Kidney (tissue), 14 donors: ENCODE measurements around the gene GNA15. TPM values are rescaled to one million over a fixed set of nuclear protein-coding genes. Genes with fewer than 3 reads are reported as not detected.

ENCODE experiments used
- DNase-seq, 5 donors: peaks; one replicate each; pipeline ENCODE4 v3.0.0-alpha.2; 2013 to 2020
- FAIRE-seq: peaks from 2 replicates; lab custom pipeline; 2012; peaks lifted over from hg19 to GRCh38; lab: Jason Lieb, UNC
- H3K27ac ChIP-seq, 2 donors: one replicate each; pipeline ENCODE4 v1.7.0; 2013; ENCODE audit warnings: low read depth in 2 of 2, low read length in 2 of 2, inconsistent platforms in 1 of 2
- H3K27me3 ChIP-seq: one replicate; pipeline ENCODE4 v1.7.1; 2013; ENCODE audit warnings: low read length, inconsistent platforms; ENCODE audit not compliant: control insufficient read depth, insufficient read depth
- H3K36me3 ChIP-seq, 3 donors: one replicate each; pipeline versions ENCODE4 v1.7.0 to v1.7.1; 2013; ENCODE audit warnings: low read length in 3 of 3, control low read depth in 1 of 3, inconsistent platforms in 1 of 3; ENCODE audit not compliant: insufficient read depth in 3 of 3, control insufficient read depth in 2 of 3
- H3K4me1 ChIP-seq, 3 donors: one replicate each; pipeline versions ENCODE4 v1.7.0 to v1.7.1; 2013; ENCODE audit warnings: low read length in 3 of 3, inconsistent platforms in 1 of 3, low read depth in 1 of 3; ENCODE audit not compliant: control insufficient read depth in 2 of 3, insufficient read depth in 2 of 3
- H3K4me3 ChIP-seq, 3 donors: one replicate each; pipeline versions ENCODE4 v1.7.0 to v1.8.1; 2013; ENCODE audit warnings: low read length in 3 of 3, control low read depth in 1 of 3, inconsistent platforms in 1 of 3
- H3K9ac ChIP-seq, 3 donors: one replicate each; pipeline versions ENCODE4 v1.7.0 to v1.7.1; 2013; ENCODE audit warnings: low read length in 3 of 3, control low read depth in 1 of 3, inconsistent platforms in 1 of 3
- H3K9me3 ChIP-seq, 3 donors: one replicate each; pipeline versions ENCODE4 v1.7.0 to v1.7.1; 2013; ENCODE audit warnings: low read length in 3 of 3, control low read depth in 1 of 3, inconsistent platforms in 1 of 3; ENCODE audit not compliant: control insufficient read depth in 2 of 3, insufficient read depth in 1 of 3
- intact Hi-C: fragments of 100-400 bp; cut with DNase I; formaldehyde crosslinking; loops from one replicate; pipeline ENCODE4 v1.11.1; 2022
- polyA plus RNA-seq: library from polyadenylated mRNA; stranded (reverse); fragments of 350-450 nt; fragmentation: Illumina TruSeq; extraction: RNeasy Lipid Tissue Mini Kit (QIAGEN cat#74804); gene quantifications from one replicate; pipeline ENCODE4 v1.2.3, GENCODE V29; 2014; ENCODE audit warnings: low read depth, low replicate concordance; ENCODE audit not compliant: insufficient read depth
- total RNA-seq: library from RNA; stranded (reverse); fragmentation: NEBNext Ultra II Directional; extraction: Animal tissue kit (Norgen Biotek cat#: 25700); gene quantifications from one replicate; pipeline ENCODE4 v1.2.1, GENCODE V29; 2021
- TF ChIP-seq, protein P1 (sequence below): IDR thresholded peaks from 3 replicates; pipeline ENCODE4 v1.5.1; 2012; ENCODE audit warnings: mild to moderate bottlenecking, moderate library complexity, borderline replicate concordance; ENCODE audit not compliant: insufficient read depth; ENCODE audit errors: extremely low read depth
- donor health status: control.
- donor health status: control.
- donor health status: control.
- donor health status: control.
- donor health status: control.
- donor health status: DM: yes; HTN: yes; CAD: no.
- donor health status: Normal renal cell carcinoma (clear cell type).

Gene GNA15
- total and polyA plus RNA-seq, 2 donors from 2014 or later = 1.7 to 8.7 TPM

DNA sequence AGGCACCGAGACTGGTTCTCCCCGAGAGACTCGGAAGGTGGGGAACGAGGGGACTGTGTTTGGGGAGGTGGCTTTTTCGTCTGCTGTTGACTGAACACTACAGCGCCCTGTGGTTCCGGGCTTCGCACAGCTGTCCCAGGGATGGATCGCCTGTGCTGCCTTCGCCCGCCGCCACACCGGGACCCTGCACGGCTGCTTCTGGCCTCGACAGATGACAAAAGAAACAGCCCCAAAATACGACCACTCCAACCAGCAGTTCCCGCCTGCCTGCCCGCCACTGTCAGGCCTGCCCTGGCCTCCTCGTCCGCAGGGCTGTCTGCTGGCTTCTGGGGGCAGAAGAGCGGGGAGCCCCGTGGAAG lies 13.3 kb upstream of the GNA15 start:
- no peak overlapping the region for H3K4me3 ChIP-seq
- H3K9ac ChIP-seq = no peak overlapping the region
- H3K27me3 ChIP-seq = no peaks in the 10 kb centered on the region
- H3K9me3 ChIP-seq = no peaks in the 10 kb centered on the region
- FAIRE-seq (no peak), DNase-seq (peak in 1 of 5 donors; percentile 34)
- peaks cover 0 to 14% (median 0%) of the 10 kb centered on the region in 3 donors for H3K36me3 ChIP-seq
- TF ChIP-seq, protein P1, sequence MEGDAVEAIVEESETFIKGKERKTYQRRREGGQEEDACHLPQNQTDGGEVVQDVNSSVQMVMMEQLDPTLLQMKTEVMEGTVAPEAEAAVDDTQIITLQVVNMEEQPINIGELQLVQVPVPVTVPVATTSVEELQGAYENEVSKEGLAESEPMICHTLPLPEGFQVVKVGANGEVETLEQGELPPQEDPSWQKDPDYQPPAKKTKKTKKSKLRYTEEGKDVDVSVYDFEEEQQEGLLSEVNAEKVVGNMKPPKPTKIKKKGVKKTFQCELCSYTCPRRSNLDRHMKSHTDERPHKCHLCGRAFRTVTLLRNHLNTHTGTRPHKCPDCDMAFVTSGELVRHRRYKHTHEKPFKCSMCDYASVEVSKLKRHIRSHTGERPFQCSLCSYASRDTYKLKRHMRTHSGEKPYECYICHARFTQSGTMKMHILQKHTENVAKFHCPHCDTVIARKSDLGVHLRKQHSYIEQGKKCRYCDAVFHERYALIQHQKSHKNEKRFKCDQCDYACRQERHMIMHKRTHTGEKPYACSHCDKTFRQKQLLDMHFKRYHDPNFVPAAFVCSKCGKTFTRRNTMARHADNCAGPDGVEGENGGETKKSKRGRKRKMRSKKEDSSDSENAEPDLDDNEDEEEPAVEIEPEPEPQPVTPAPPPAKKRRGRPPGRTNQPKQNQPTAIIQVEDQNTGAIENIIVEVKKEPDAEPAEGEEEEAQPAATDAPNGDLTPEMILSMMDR = no peak
- intact Hi-C loops = no loop called here
- peaks cover 0 to 2% (median 0%) of the 10 kb centered on the region in 3 donors for H3K4me1 ChIP-seq
- no peak overlapping the region for H3K27ac ChIP-seq

DNA sequence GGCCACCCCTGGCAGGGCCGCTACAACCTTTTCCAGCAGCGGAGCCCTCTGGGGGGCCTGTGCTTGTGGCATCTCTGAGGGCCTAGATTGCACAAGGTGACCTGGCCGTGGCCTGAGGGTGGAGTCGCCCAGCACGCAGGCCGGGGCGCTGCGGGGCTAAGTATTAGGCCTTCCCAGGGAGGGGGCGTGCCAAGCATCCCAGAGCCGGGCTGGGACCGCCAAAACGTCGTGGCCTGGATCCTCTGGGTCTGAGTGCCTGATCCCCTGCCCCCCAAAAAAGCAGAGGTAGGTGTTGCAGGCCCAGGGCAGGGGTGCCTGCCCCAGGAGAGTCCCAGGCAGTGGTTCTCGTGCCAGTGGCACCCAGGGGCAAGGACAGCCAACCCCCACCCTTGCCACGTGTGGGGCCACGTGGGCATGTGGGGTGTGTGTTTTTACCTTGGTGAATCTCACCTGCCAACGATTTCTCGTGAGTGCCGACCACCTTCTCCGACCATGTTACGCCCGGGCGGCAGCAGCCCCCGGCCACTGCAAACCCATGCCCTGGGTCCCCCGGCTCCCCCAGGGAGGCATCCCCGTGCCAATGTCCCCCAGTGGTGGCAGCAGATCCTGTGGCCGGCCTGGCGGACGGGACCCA lies 12.6 kb upstream of the GNA15 start:
- no peaks in the 10 kb centered on the region for H3K9me3 ChIP-seq
- no peak overlapping the region for H3K4me3 ChIP-seq
- H3K27ac ChIP-seq = no peak overlapping the region
- no peaks in the 10 kb centered on the region for H3K27me3 ChIP-seq
- peaks cover 0 to 12% (median 0%) of the 10 kb centered on the region in 3 donors for H3K36me3 ChIP-seq
- DNase-seq = no peak
- peaks cover 0 to 2% (median 0%) of the 10 kb centered on the region in 3 donors for H3K4me1 ChIP-seq
- intact Hi-C loops = no loop called here
- FAIRE-seq = no peak
- H3K9ac ChIP-seq = no peak overlapping the region
- TF ChIP-seq, protein P1 = no peak

- H3K4me1 ChIP-seq = peaks cover 0 to 2% (median 0%) of the 10 kb centered on the region in 3 donors
- intact Hi-C loops = no loop called here
- no peaks in the 10 kb centered on the region for H3K9me3 ChIP-seq
- no peak overlapping the region for H3K9ac ChIP-seq
- DNase-seq (peak in 1 of 5 donors; percentile 42), FAIRE-seq (no peak)
- H3K27ac ChIP-seq = no peak overlapping the region
- peaks cover 0 to 7% (median 0%) of the 10 kb centered on the region in 3 donors for H3K36me3 ChIP-seq
- H3K4me3 ChIP-seq = no peak overlapping the region
- TF ChIP-seq, protein P1 = no peak
- H3K27me3 ChIP-seq = no peaks in the 10 kb centered on the region
Measured at GRCh38 chr19:3123956-3124355, 11.9 kb upstream of the GNA15 start.
